ENCODE measurements around the gene C1orf226.

Gene C1orf226

GRCh38 chr1:162387226-162388082, 5.9 kb downstream of the C1orf226 start:
- H3K4me1 ChIP-seq (ENCODE audit: control insufficient read depth, insufficient read depth, low read length) = peaks cover 8% of the 10 kb centered on the region
- no peak overlapping the region for H3K9ac ChIP-seq (ENCODE audit: low read depth, low read length)
- no peaks in the 10 kb centered on the region for H3K27me3 ChIP-seq (ENCODE audit: control insufficient read depth, insufficient read depth, low read length)
- peaks cover 10% of the 10 kb centered on the region for H3K36me3 ChIP-seq (ENCODE audit: control insufficient read depth, insufficient read depth, low read length)
- no peaks in the 10 kb centered on the region for H3K9me3 ChIP-seq (ENCODE audit: control insufficient read depth, insufficient read depth, low read length)
- no peak overlapping the region for H3K4me3 ChIP-seq (ENCODE audit: low read depth, low read length)

GRCh38 chr1:162388083-162388594, 6.6 kb downstream of the C1orf226 start:
- H3K36me3 ChIP-seq (ENCODE audit: control insufficient read depth, insufficient read depth, low read length) = peaks cover 9% of the 10 kb centered on the region
- H3K9ac ChIP-seq (ENCODE audit: low read depth, low read length) = no peak overlapping the region
- no peaks in the 10 kb centered on the region for H3K9me3 ChIP-seq (ENCODE audit: control insufficient read depth, insufficient read depth, low read length)
- no peak overlapping the region for H3K4me3 ChIP-seq (ENCODE audit: low read depth, low read length)
- peaks cover 8% of the 10 kb centered on the region for H3K4me1 ChIP-seq (ENCODE audit: control insufficient read depth, insufficient read depth, low read length)
- H3K27me3 ChIP-seq (ENCODE audit: control insufficient read depth, insufficient read depth, low read length) = no peaks in the 10 kb centered on the region

GRCh38 chr1:162388615-162389014, 7.1 kb downstream of the C1orf226 start:
- peaks cover 8% of the 10 kb centered on the region for H3K4me1 ChIP-seq (ENCODE audit: control insufficient read depth, insufficient read depth, low read length)
- H3K9ac ChIP-seq (ENCODE audit: low read depth, low read length) = no peak overlapping the region
- H3K27me3 ChIP-seq (ENCODE audit: control insufficient read depth, insufficient read depth, low read length) = no peaks in the 10 kb centered on the region
- no peak overlapping the region for H3K4me3 ChIP-seq (ENCODE audit: low read depth, low read length)
- H3K9me3 ChIP-seq (ENCODE audit: control insufficient read depth, insufficient read depth, low read length) = no peaks in the 10 kb centered on the region
- peaks cover 4% of the 10 kb centered on the region for H3K36me3 ChIP-seq (ENCODE audit: control insufficient read depth, insufficient read depth, low read length)

- no peaks in the 10 kb centered on the region for H3K9me3 ChIP-seq (ENCODE audit: control insufficient read depth, insufficient read depth, low read length)
- no peak overlapping the region for H3K4me3 ChIP-seq (ENCODE audit: low read depth, low read length)
- peaks cover 8% of the 10 kb centered on the region for H3K4me1 ChIP-seq (ENCODE audit: control insufficient read depth, insufficient read depth, low read length)
- H3K27me3 ChIP-seq (ENCODE audit: control insufficient read depth, insufficient read depth, low read length) = no peaks in the 10 kb centered on the region
- no peaks in the 10 kb centered on the region for H3K36me3 ChIP-seq (ENCODE audit: control insufficient read depth, insufficient read depth, low read length)
- no peak overlapping the region for H3K9ac ChIP-seq (ENCODE audit: low read depth, low read length)
Observed at GRCh38 chr1:162389021-162389818, 7.7 kb downstream of the C1orf226 start.

- H3K4me1 ChIP-seq (ENCODE audit: control insufficient read depth, insufficient read depth, low read length) = peaks cover 8% of the 10 kb centered on the region
- H3K9me3 ChIP-seq (ENCODE audit: control insufficient read depth, insufficient read depth, low read length) = no peaks in the 10 kb centered on the region
Observed at GRCh38 chr1:162389971-162390370, 8.4 kb downstream of the C1orf226 start.

GRCh38 chr1:162390396-162391185, 9.1 kb downstream of the C1orf226 start:
- peaks cover 8% of the 10 kb centered on the region for H3K4me1 ChIP-seq (ENCODE audit: control insufficient read depth, insufficient read depth, low read length)
- no peak overlapping the region for H3K9ac ChIP-seq (ENCODE audit: low read depth, low read length)
- H3K4me3 ChIP-seq (ENCODE audit: low read depth, low read length) = no peak overlapping the region
- no peaks in the 10 kb centered on the region for H3K9me3 ChIP-seq (ENCODE audit: control insufficient read depth, insufficient read depth, low read length)
- H3K36me3 ChIP-seq (ENCODE audit: control insufficient read depth, insufficient read depth, low read length) = no peaks in the 10 kb centered on the region
- no peaks in the 10 kb centered on the region for H3K27me3 ChIP-seq (ENCODE audit: control insufficient read depth, insufficient read depth, low read length)

More at GRCh38 chr1:162389971-162390370, 8.4 kb downstream of the C1orf226 start:
- no peak overlapping the region for H3K4me3 ChIP-seq (ENCODE audit: low read depth, low read length)
- no peaks in the 10 kb centered on the region for H3K27me3 ChIP-seq (ENCODE audit: control insufficient read depth, insufficient read depth, low read length)
- H3K36me3 ChIP-seq (ENCODE audit: control insufficient read depth, insufficient read depth, low read length) = no peaks in the 10 kb centered on the region
- H3K9ac ChIP-seq (ENCODE audit: low read depth, low read length) = no peak overlapping the region

GRCh38 chr1:162391790-162392563, 10.4 kb downstream of the C1orf226 start:
- Histone ChIP-seq H3K4me1 (ENCODE audit: control insufficient read depth, insufficient read depth, low read length) (peaks cover 8% of the 10 kb centered on the region), H3K27me3 (ENCODE audit: control insufficient read depth, insufficient read depth, low read length) (no peaks in the 10 kb centered on the region), H3K9ac (ENCODE audit: low read depth, low read length) (no peak overlapping the region), H3K4me3 (ENCODE audit: low read depth, low read length) (no peak overlapping the region), H3K36me3 (ENCODE audit: control insufficient read depth, insufficient read depth, low read length) (no peaks in the 10 kb centered on the region), H3K9me3 (ENCODE audit: control insufficient read depth, insufficient read depth, low read length) (no peaks in the 10 kb centered on the region)

- Histone ChIP-seq H3K36me3 (ENCODE audit: control insufficient read depth, insufficient read depth, low read length) (no peaks in the 10 kb centered on the region), H3K4me1 (ENCODE audit: control insufficient read depth, insufficient read depth, low read length) (peaks cover 6% of the 10 kb centered on the region), H3K9me3 (ENCODE audit: control insufficient read depth, insufficient read depth, low read length) (no peaks in the 10 kb centered on the region), H3K27me3 (ENCODE audit: control insufficient read depth, insufficient read depth, low read length) (no peaks in the 10 kb centered on the region), H3K9ac (ENCODE audit: low read depth, low read length) (no peak overlapping the region), H3K4me3 (ENCODE audit: low read depth, low read length) (no peak overlapping the region)
Observed at GRCh38 chr1:162396201-162396906, 14.8 kb downstream of the C1orf226 start.

GRCh38 chr1:162397039-162397448, 15.5 kb downstream of the C1orf226 start:
- H3K27me3 ChIP-seq (ENCODE audit: control insufficient read depth, insufficient read depth, low read length) = no peaks in the 10 kb centered on the region
- no peaks in the 10 kb centered on the region for H3K36me3 ChIP-seq (ENCODE audit: control insufficient read depth, insufficient read depth, low read length)
- peaks cover under 1% of the 10 kb centered on the region for H3K4me1 ChIP-seq (ENCODE audit: control insufficient read depth, insufficient read depth, low read length)
- no peak overlapping the region for H3K9ac ChIP-seq (ENCODE audit: low read depth, low read length)
- no peak overlapping the region for H3K4me3 ChIP-seq (ENCODE audit: low read depth, low read length)
- no peaks in the 10 kb centered on the region for H3K9me3 ChIP-seq (ENCODE audit: control insufficient read depth, insufficient read depth, low read length)

GRCh38 chr1:162397943-162398560, 16.5 kb downstream of the C1orf226 start:
- Histone ChIP-seq H3K36me3 (ENCODE audit: control insufficient read depth, insufficient read depth, low read length) (no peaks in the 10 kb centered on the region), H3K4me1 (ENCODE audit: control insufficient read depth, insufficient read depth, low read length) (no peaks in the 10 kb centered on the region), H3K27me3 (ENCODE audit: control insufficient read depth, insufficient read depth, low read length) (no peaks in the 10 kb centered on the region), H3K9me3 (ENCODE audit: control insufficient read depth, insufficient read depth, low read length) (no peaks in the 10 kb centered on the region), H3K9ac (ENCODE audit: low read depth, low read length) (no peak overlapping the region), H3K4me3 (ENCODE audit: low read depth, low read length) (no peak overlapping the region)

All from iPS-15b (cell line).